Activated CD8-positive, alpha-beta memory T cell treated with anti-CD3 and anti-CD28 coated beads, Interleukin-2, amount 50 U/mL, for 24 hours (primary cell): ENCODE data around the gene MBD6.
"Not testable (repeated sequence)": the region's sequence is repeated elsewhere in the genome, so short reads cannot be mapped to it uniquely, and the experiment has no call there.

Source experiments
- DNase-seq: peaks from one replicate; pipeline ENCODE4 v3.0.0-alpha.2; 2020; ENCODE audit errors: extremely low read depth

Gene MBD6

GRCh38 chr12:57489157-57489641 is 33.4 kb upstream of the MBD6 start:
- no peak for DNase-seq

DNA sequence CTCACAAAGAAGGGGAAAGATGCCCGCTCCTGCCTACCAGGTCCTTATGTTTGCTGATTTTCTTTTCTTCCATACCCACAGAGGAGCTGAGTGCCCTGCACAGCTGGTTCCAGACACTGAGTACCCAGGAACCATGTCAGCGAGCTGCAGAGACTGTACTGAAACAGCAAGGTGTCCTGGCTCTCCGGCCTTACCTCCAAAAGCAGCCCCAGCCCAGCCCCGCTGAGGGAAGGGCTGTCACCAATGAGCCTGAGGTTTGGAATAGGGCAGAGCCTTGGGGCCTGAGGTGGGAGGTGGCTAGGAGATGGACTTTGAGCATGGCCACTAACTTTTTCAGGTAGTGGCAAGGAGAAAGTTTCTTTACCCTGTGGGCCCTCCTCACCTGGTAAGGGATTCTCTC is 32.5 kb upstream of the MBD6 start:
- no peak for DNase-seq

DNA sequence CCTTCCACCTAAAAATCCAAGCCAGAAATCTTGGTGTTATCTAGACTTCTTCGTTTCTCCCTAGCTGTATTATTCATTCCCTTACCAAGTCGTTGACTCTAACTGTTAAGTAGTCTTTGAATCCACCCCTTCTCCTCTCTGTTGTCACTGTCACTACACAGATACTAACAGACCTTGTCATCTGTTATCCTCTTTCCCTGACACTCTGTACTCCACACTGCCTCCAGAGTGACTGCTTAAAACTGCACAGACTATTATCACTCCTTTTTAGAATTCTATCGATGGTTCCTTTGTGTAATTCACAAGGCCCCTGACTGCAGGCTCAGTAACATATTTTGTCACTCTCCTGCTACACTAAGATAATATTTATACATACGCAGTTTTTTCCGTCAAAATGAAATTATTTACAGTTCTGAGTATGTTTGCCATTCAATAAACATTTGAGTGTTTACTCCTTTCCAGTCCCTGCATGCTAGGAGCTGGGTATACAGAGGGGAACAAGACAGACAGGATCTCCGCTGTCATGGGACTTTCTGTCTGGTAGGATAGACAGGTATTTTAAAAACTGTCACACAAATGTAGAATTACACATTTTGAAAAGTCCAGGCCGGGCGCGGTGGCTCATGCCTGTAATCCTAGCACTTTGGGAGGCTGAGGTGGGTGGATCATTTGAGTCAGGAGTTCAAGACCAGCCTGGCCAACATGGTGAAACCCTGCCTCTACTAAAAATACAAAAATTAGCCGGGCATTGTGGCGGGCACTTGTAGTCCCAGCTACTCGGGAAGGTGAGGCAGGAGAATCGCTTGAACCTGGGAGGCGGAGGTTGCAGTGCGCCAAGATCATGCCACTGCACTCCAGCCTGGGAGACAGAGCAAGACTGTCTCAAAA is 31.0 kb upstream of the MBD6 start:
- DNase-seq, result no peak

DNA sequence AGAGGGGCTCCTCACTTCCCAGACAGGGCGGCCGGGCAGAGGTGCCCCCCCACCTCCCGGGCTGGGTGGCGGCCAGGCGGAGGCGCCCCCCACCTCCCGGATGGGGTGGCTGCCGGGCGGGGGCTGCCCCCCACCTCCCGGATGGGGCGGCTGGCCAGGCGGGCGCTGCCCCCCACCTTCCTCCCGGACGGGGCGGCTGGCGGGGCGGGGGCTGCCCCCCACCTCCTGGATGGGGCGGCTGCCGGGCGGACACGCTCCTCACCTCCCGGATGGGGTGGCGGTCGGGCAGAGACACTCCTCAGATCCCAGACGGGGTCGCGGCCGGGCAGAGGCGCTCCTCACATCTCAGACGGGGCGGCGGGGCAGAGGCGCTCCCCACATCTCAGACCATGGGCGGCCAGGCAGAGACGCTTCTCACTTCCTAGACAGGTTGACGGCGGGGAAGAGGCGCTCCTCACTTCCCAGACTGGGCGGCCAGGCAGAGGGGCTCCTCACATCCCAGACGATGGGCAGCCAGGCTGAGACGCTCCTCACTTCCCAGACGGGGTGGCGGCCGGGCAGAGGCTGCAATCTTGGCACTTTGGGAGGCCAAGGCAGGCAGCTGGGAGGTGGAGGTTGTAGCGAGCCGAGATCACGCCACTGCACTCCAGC is 27.4 kb upstream of the MBD6 start:
- not testable (repeated sequence) for DNase-seq

GRCh38 chr12:57496822-57497221 is 25.8 kb upstream of the MBD6 start:
- DNase-seq, result no peak

- no peak for DNase-seq
These were observed 25.1 kb upstream of the MBD6 start for GRCh38 chr12:57497223-57498131.

GRCh38 chr12:57498132-57498502 is 24.5 kb upstream of the MBD6 start:
- no peak for DNase-seq

GRCh38 chr12:57498571-57498970 is 24.1 kb upstream of the MBD6 start:
- no peak for DNase-seq

DNA sequence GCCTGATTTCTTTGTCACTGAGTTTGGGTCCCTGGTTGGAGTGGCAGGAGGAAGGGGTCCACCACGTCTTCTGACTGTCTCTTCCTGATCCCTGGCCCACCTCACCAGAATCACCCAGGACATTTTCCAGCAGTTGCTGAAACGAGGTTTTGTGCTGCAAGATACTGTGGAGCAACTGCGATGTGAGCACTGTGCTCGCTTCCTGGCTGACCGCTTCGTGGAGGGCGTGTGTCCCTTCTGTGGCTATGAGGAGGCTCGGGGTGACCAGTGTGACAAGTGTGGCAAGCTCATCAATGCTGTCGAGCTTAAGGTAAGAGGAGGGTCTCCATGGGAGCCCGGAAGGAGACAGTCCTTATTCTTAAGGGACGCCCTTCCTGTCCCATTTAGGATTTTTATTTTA is 22.4 kb upstream of the MBD6 start:
- DNase-seq, result no peak

DNA sequence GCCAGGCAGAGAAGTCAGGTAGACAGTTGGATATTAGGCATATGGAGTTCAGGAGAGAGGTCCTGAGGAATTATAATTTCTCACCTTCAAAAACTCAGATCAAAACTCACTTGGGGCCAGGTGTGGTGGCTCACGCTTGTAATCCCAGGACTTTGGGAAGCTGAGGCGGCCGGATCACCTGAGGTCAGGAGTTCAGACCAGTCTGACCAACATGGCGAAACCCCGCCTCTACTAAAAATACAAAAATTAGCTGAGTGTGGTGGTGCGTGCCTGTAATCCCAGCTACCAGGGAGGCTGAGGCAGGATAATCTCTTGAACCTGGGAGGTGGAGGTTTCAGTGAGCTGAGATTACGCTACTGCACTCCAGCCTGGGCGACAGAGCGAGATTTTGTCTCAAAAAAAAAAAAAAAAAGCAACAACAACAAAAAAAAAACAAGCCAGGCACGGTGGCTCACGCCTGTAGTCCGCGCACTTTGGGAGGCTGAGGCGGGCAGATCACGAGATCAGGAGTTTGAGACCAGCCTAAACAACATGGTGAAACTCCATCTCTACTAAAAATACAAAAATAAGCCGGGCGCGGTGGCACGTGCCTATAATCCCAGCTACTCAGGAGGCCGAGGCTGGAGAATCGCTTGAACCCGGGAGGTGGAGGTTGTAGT is 20.2 kb upstream of the MBD6 start:
- not testable (repeated sequence) for DNase-seq

GRCh38 chr12:57506541-57506940 is 16.1 kb upstream of the MBD6 start:
- not testable (repeated sequence) for DNase-seq

GRCh38 chr12:57507796-57508195 is 14.8 kb upstream of the MBD6 start:
- DNase-seq, result not testable (repeated sequence)

DNA sequence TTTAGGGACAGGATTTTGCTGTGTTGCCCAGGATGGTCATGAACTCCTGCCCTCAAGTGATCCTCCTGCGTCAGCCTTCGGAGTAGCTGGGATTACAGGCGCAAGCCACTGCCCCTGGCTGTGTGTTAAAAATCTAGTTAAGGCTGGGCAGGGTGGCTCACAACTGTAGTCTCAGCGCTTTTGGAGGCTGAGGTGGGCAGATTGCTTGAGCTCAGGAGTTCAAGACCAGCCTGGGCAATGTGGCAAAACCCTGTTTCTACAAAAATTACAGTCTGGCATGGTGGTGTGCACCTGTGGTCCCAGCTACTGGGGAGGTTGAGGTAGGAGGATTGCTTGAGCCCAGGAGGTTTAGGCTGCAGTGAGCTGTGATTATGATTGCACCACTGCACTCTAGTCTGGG is 11.5 kb upstream of the MBD6 start:
- no peak for DNase-seq

DNA sequence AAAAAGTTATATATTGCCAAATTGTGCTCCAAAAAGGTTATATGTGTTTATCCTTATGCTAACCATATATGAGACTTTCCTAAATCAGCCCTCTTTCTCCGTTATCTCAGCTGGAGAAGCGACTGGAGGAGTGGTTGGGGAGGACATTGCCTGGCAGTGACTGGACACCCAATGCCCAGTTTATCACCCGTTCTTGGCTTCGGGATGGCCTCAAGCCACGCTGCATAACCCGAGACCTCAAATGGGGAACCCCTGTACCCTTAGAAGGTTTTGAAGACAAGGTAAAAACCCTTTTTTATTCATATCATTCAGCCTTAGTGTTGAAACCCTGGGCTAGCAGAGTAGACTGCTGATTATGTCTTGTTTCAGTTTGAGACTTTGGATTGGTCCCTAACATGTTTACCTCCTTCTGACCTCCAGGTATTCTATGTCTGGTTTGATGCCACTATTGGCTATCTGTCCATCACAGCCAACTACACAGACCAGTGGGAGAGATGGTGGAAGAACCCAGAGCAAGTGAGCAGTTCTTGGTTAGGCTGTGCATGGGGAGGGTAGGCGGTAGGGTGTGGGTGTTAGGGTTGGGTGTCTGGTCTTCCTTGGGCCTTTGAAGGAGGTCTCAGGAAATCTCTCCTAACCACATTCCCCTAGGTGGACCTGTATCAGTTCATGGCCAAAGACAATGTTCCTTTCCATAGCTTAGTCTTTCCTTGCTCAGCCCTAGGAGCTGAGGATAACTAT is 10.9 kb upstream of the MBD6 start:
- no peak for DNase-seq

DNA sequence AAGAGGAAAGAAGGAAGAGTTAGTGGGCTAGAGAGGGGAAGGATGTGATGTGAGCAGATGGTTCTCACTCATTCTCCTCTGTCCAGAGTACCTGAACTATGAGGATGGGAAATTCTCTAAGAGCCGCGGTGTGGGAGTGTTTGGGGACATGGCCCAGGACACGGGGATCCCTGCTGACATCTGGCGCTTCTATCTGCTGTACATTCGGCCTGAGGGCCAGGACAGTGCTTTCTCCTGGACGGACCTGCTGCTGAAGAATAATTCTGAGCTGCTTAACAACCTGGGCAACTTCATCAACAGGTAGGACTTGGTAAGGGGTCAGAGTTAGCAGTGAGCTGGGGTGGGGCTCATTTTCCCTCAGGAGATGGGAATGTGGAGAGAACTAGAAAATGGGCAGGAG is 10.0 kb upstream of the MBD6 start:
- DNase-seq, result no peak

DNA sequence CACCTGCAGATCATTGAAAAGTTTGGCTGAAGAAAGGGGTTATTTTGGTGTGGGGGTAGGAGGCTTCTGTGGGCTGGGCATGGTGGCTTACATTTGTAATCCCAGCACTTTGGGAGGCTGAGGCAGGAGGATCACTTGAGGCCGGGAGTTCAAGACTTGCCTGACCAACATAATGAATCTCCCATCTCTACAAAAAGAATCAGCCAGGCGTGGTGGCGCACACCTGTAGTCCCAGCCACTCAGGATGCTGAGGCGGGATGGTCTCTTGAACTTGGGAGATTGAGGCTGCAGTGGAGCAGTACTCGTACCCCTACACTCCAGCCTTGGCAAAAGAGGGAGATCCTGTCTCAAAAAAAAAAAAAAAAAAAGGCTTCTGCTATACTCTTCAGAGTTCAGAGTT is 9.4 kb upstream of the MBD6 start:
- DNase-seq, result no peak

DNA sequence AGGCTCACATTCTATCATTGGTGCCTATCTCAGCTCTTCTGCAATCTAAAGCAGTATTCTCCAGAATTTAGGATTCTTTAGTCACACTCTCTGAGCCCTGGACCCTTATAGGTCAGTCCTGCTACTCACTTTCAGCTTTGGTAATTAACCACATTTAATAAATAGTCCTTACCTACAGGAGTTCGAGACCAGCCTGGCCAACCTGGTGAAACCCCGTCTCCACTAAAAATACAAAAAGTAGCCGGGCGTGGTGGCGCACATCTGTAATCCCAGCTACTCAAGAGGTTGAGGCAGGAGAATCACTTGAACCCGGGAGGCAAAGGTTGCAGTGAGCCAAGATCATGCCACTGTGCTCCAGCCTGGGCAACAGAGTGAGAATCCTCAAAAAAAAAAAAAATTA is 8.9 kb upstream of the MBD6 start:
- not testable (repeated sequence) for DNase-seq

DNA sequence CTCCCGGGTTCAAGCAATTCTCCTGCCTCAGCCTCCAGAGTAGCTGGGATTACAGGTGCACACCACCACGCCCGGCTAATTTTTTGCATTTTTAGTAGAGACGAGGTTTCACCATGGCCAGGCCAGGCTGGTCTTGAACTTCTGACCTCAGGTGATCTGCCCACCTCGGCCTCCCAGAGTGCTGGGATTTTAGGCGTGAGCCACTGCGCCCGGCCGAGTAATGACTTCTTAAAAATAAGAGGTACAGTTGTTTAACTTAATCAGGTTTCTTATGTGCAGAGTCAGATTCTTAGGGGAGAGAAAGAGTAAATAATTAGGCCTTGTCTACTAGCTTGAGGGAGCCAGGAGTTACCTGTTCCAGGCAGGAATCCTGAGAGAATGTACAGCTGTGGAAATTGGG is 8.4 kb upstream of the MBD6 start:
- DNase-seq, result not testable (repeated sequence)

DNA sequence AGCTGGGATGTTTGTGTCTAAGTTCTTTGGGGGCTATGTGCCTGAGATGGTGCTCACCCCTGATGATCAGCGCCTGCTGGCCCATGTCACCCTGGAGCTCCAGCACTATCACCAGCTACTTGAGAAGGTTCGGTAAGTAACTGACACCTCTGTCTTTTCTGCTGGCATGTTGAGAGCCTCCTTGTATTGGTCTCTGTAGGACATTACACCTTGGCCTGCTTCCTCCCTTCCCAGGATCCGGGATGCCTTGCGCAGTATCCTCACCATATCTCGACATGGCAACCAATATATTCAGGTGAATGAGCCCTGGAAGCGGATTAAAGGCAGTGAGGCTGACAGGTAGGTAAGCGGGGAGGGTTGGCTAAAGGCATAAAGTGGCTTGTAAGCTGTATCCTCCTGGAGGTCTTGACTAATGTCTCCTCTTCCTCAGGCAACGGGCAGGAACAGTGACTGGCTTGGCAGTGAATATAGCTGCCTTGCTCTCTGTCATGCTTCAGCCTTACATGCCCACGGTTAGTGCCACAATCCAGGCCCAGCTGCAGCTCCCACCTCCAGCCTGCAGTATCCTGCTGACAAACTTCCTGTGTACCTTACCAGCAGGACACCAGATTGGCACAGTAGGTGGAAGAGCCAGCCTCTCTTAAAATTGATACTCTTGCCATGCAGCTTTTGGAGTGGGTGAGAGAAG is 7.8 kb upstream of the MBD6 start:
- no peak for DNase-seq

GRCh38 chr12:57515408-57515933 is 7.2 kb upstream of the MBD6 start:
- no peak for DNase-seq
